ENCODE results near the gene C2orf69. TPM values are rescaled to one million over a fixed set of nuclear protein-coding genes. Genes with fewer than 3 reads are reported as not detected.

The C2orf69 gene
- total and polyA plus RNA-seq, 7 donors: 8.0 to 21.6 (median 13.0) TPM

GRCh38 chr2:199902486-199903110 is 8.5 kb upstream of the C2orf69 start:
- 83 to 89% (median 84%) methylated on average over 4 of the region's 4 CpGs for WGBS, 3 donors
- Histone ChIP-seq H3K4me3 (no peak overlapping the region), H3K4me1 (no peaks in the 10 kb centered on the region), H3K27me3 (ENCODE audit: insufficient read depth in 3 of 3, low read length in 2 of 3) (no peaks in the 10 kb centered on the region), H3K36me3 (ENCODE audit: insufficient read depth in 1 of 2, low read depth in 1 of 2) (no peaks in the 10 kb centered on the region), H3K9me3 (no peaks in the 10 kb centered on the region), H3K27ac (no peak overlapping the region)
- intact Hi-C loops (cut with DNase I): no loop called here
- TF ChIP-seq CTCF (IDR thresholded peaks at IDR 0.05): no peak
- ATAC-seq: no peak
- DNase-seq: no peak

GRCh38 chr2:199903111-199903510 is 8.0 kb upstream of the C2orf69 start:
- Histone ChIP-seq H3K36me3 (ENCODE audit: insufficient read depth in 1 of 2, low read depth in 1 of 2) (no peaks in the 10 kb centered on the region), H3K27me3 (ENCODE audit: insufficient read depth in 3 of 3, low read length in 2 of 3) (no peaks in the 10 kb centered on the region), H3K9me3 (no peaks in the 10 kb centered on the region), H3K4me3 (no peak overlapping the region), H3K4me1 (no peaks in the 10 kb centered on the region), H3K27ac (no peak overlapping the region)
- intact Hi-C loops (cut with DNase I): no loop called here
- WGBS, 3 donors: 99 to 100% (median 100%) methylated on average over 1 of the region's 1 CpG
- DNase-seq (no peak), ATAC-seq (no peak)
- no peak for TF ChIP-seq CTCF (IDR thresholded peaks at IDR 0.05)

- no peaks in the 10 kb centered on the region for H3K36me3 ChIP-seq (ENCODE audit: insufficient read depth in 1 of 2, low read depth in 1 of 2)
- 76 to 94% (median 92%) methylated on average over 2 of the region's 2 CpGs for WGBS, 3 donors
- H3K27ac ChIP-seq: no peak overlapping the region
- H3K27me3 ChIP-seq (ENCODE audit: insufficient read depth in 3 of 3, low read length in 2 of 3): no peaks in the 10 kb centered on the region
- H3K4me3 ChIP-seq: no peak overlapping the region
- intact Hi-C loops (cut with DNase I): loop anchor here in 1 of 2 donors (5.0 kb wide), 1 partner anchor 35 kb away; no protein-coding TSS in a partner anchor
- H3K9me3 ChIP-seq: no peaks in the 10 kb centered on the region
- no peak for ATAC-seq
- TF ChIP-seq CTCF (IDR thresholded peaks at IDR 0.05): no peak
- peaks cover 8% of the 10 kb centered on the region for H3K4me1 ChIP-seq
- no peak for DNase-seq
Observed at GRCh38 chr2:199907008-199907714, 3.9 kb upstream of the C2orf69 start.

GRCh38 chr2:199910338-199911051 is 598 bp upstream of the C2orf69 start:
- Histone ChIP-seq H3K27ac (peak overlapping the region; percentile 98), H3K9me3 (no peaks in the 10 kb centered on the region), H3K4me1 (peaks cover 27% of the 10 kb centered on the region), H3K4me3 (peak overlapping the region; percentile 87), H3K36me3 (ENCODE audit: insufficient read depth in 1 of 2, low read depth in 1 of 2) (no peaks in the 10 kb centered on the region), H3K27me3 (ENCODE audit: insufficient read depth in 3 of 3, low read length in 2 of 3) (no peaks in the 10 kb centered on the region)
- TF ChIP-seq CTCF (IDR thresholded peaks at IDR 0.05): no peak
- DNase-seq (no peak), ATAC-seq (no peak)
- intact Hi-C loops (cut with DNase I): loop anchor here in 1 of 2 donors (5.0 kb wide), 1 partner anchor 58 kb away; the partner anchor contains the start of gene FTCDNL1
- 36 to 45% (median 43%) methylated on average over 18 of the region's 18 CpGs for WGBS, 3 donors
